IMR-90 (cell line): ENCODE measurements around the gene IFT43. TPM values are rescaled to one million over a fixed set of nuclear protein-coding genes. Genes with fewer than 3 reads are reported as not detected.

Experiments
- ATAC-seq: fragments of 200-7000 bp; cut with Tn5 transposase; 2 replicates; pipeline ENCODE4 v1.9.1; 2020; ENCODE audit warnings: low read depth, mild to moderate bottlenecking, moderate library complexity
- BruUV-seq: library from RNA; stranded (reverse); fragments of 400-500 nt; replicated peaks from 2 replicates; lab custom pipeline; 2021; lab: Mats Ljungman, UMichigan
- CTCF ChIA-PET: fragments of 300-600 bp; formaldehyde crosslinking; extraction: SDS; loops from one replicate; lab custom pipeline; 2021; ENCODE audit warnings: antibody characterized with exemption; lab: Yijun Ruan, JAX
- POLR2A ChIA-PET: fragments of 300-600 bp; sonication (Branson Sonifier 250); formaldehyde crosslinking; loops from one replicate; lab custom pipeline; 2022; ENCODE audit warnings: antibody characterized with exemption; ENCODE audit not compliant: unreplicated experiment; lab: Charles Lee
- DNase-seq: peaks from one replicate; pipeline ENCODE4 v3.0.0; 2013
- H2AFZ ChIP-seq: replicated peaks from 2 replicates; pipeline ENCODE3; 2013; ENCODE audit warnings: low read length, mild to moderate bottlenecking; ENCODE audit not compliant: poor library complexity
- H2AK5ac ChIP-seq: 2 replicates; pipeline ENCODE4 v1.6.1; 2013; ENCODE audit warnings: low read depth, low read length, inconsistent platforms
- H2AK9ac ChIP-seq: replicated peaks from 2 replicates; pipeline ENCODE3; 2013; ENCODE audit warnings: mild to moderate bottlenecking, low read depth, low read length, moderate library complexity; ENCODE audit not compliant: poor library complexity
- H2BK120ac ChIP-seq: 2 replicates; pipeline ENCODE4 v1.6.1; 2013; ENCODE audit warnings: low read depth, low read length, inconsistent platforms
- H2BK15ac ChIP-seq: 3 replicates; pipeline ENCODE4 v1.6.1; 2013; ENCODE audit warnings: low read depth, low read length, inconsistent platforms
- H2BK20ac ChIP-seq: 2 replicates; pipeline ENCODE4 v1.6.1; 2013; ENCODE audit warnings: low read depth, mild to moderate bottlenecking, inconsistent platforms, low read length, moderate library complexity
- H2BK5ac ChIP-seq: 2 replicates; pipeline ENCODE4 v1.6.1; 2013; ENCODE audit warnings: mild to moderate bottlenecking, low read depth, low read length, inconsistent platforms; ENCODE audit not compliant: poor library complexity, severe bottlenecking
- H3K14ac ChIP-seq: replicated peaks from 2 replicates; pipeline ENCODE4 v1.6.1; 2013; ENCODE audit warnings: low read depth, low read length, inconsistent platforms
- H3K18ac ChIP-seq: 2 replicates; pipeline ENCODE4 v1.6.1; 2013; ENCODE audit warnings: low read depth, low read length, control low read depth
- H3K23ac ChIP-seq: 2 replicates; pipeline ENCODE4 v1.6.1; 2013; ENCODE audit warnings: low read depth, low read length, inconsistent platforms
- H3K27ac ChIP-seq: 2 replicates; pipeline ENCODE4 v1.5.1; 2013; ENCODE audit warnings: mild to moderate bottlenecking, control low read depth, low read length; ENCODE audit not compliant: insufficient read depth
- H3K27me3 ChIP-seq: 2 replicates; pipeline ENCODE4 v1.6.1; 2013; ENCODE audit warnings: low read length; ENCODE audit not compliant: control insufficient read depth, insufficient read depth
- H3K36me3 ChIP-seq: 2 replicates; pipeline ENCODE4 v1.6.1; 2013; ENCODE audit warnings: low read length, mixed read lengths; ENCODE audit not compliant: control insufficient read depth, insufficient read depth
- H3K4ac ChIP-seq: 2 replicates; pipeline ENCODE4 v1.6.1; 2013; ENCODE audit warnings: low read depth, low read length, inconsistent platforms
- H3K4me1 ChIP-seq: 2 replicates; pipeline ENCODE4 v1.6.1; 2013; ENCODE audit warnings: low read length, mixed read lengths; ENCODE audit not compliant: control insufficient read depth, insufficient read depth
- H3K4me2 ChIP-seq: 2 replicates; pipeline ENCODE4 v1.6.1; 2013; ENCODE audit warnings: low read depth, mild to moderate bottlenecking, control low read depth, low read length, moderate library complexity
- H3K4me3 ChIP-seq: 2 replicates; pipeline ENCODE4 v1.5.1; 2013; ENCODE audit warnings: low read depth, mild to moderate bottlenecking, control low read depth, low read length, moderate library complexity; ENCODE audit not compliant: insufficient read depth
- H3K56ac ChIP-seq: 2 replicates; pipeline ENCODE4 v1.6.1; 2013; ENCODE audit warnings: low read length, inconsistent platforms; ENCODE audit not compliant: insufficient read depth; ENCODE audit errors: extremely low read depth
- H3K79me1 ChIP-seq, 2 experiments: 2 replicates each; pipeline ENCODE4 v1.6.1; 2013; ENCODE audit warnings: low read length in 2 of 2, inconsistent platforms in 1 of 2, low read depth in 1 of 2
- H3K9ac ChIP-seq: 2 replicates; pipeline ENCODE4 v1.6.1; 2013; ENCODE audit warnings: low read depth, low read length, control low read depth
- H3K9me1 ChIP-seq: 2 replicates; pipeline ENCODE4 v1.6.1; 2013; ENCODE audit warnings: low read length, inconsistent platforms; ENCODE audit not compliant: insufficient read depth
- H3K9me3 ChIP-seq: 2 replicates; pipeline ENCODE4 v1.6.1; 2013; ENCODE audit warnings: low read length; ENCODE audit not compliant: control insufficient read depth, insufficient read depth
- H4K20me1 ChIP-seq: 2 replicates; pipeline ENCODE4 v1.6.1; 2013; ENCODE audit warnings: low read length, inconsistent platforms; ENCODE audit not compliant: insufficient read depth
- H4K5ac ChIP-seq: 2 replicates; pipeline ENCODE4 v1.6.1; 2013; ENCODE audit warnings: mild to moderate bottlenecking, low read depth, low read length, control low read depth
- H4K8ac ChIP-seq, 2 experiments: 2 replicates each; pipeline ENCODE4 v1.6.1; 2013; ENCODE audit warnings: low read depth in 2 of 2, low read length in 2 of 2, control low read depth in 1 of 2, inconsistent platforms in 1 of 2
- H4K91ac ChIP-seq: 2 replicates; pipeline ENCODE4 v1.6.1; 2013; ENCODE audit warnings: low read depth, low read length, inconsistent platforms; ENCODE audit not compliant: insufficient read depth
- BHLHE40 ChIP-seq: fragments of 150-350 bp; IDR thresholded peaks from 2 replicates; pipeline ENCODE4 v1.6.1; 2016; ENCODE audit warnings: mild to moderate bottlenecking, low read depth, low read length
- CEBPB ChIP-seq: IDR thresholded peaks from 2 replicates; pipeline ENCODE4 v1.6.1; 2012; ENCODE audit warnings: low read depth, low read length, improper control_type of control experiment
- CHD1 ChIP-seq: IDR thresholded peaks from 2 replicates; pipeline ENCODE4 v1.6.1; 2012; ENCODE audit warnings: low read depth, low read length, improper control_type of control experiment
- FOS ChIP-seq: fragments of 150-350 bp; IDR thresholded peaks from 2 replicates; pipeline ENCODE4 v1.6.1; 2016; ENCODE audit warnings: low read depth, low read length
- MAFK ChIP-seq: IDR thresholded peaks from 2 replicates; pipeline ENCODE4 v1.6.1; 2012; ENCODE audit warnings: low read depth, low read length, improper control_type of control experiment
- MAZ ChIP-seq: IDR thresholded peaks from 2 replicates; pipeline ENCODE4 v1.6.1; 2012; ENCODE audit warnings: low read depth, mild to moderate bottlenecking, low read length, improper control_type of control experiment, moderate library complexity, borderline replicate concordance
- MXI1 ChIP-seq: IDR thresholded peaks from 2 replicates; pipeline ENCODE4 v1.6.1; 2012; ENCODE audit warnings: low read depth, mild to moderate bottlenecking, low read length, moderate library complexity, borderline replicate concordance
- NFE2L2 ChIP-seq: fragments of 150-350 bp; IDR thresholded peaks from 2 replicates; pipeline ENCODE4 v1.6.1; 2016; ENCODE audit warnings: low read depth, mild to moderate bottlenecking, low read length
- POLR2A ChIP-seq: IDR thresholded peaks from 2 replicates; pipeline ENCODE4 v1.6.1; 2012; ENCODE audit warnings: mild to moderate bottlenecking, low read depth, low read length
- RAD21 ChIP-seq: IDR thresholded peaks from 2 replicates; pipeline ENCODE4 v1.6.1; 2012; ENCODE audit warnings: low read length, improper control_type of control experiment
- RCOR1 ChIP-seq: IDR thresholded peaks from 2 replicates; pipeline ENCODE4 v1.6.1; 2012; ENCODE audit warnings: mild to moderate bottlenecking, low read length, improper control_type of control experiment; ENCODE audit not compliant: insufficient replicate concordance
- RFX5 ChIP-seq: IDR thresholded peaks from 2 replicates; pipeline ENCODE4 v1.8.0; 2012; ENCODE audit warnings: low read depth, mild to moderate bottlenecking, low read length, moderate library complexity
- SMC3 ChIP-seq: fragments of 150-350 bp; IDR thresholded peaks from 2 replicates; pipeline ENCODE4 v1.6.1; 2016; ENCODE audit warnings: low read depth, mild to moderate bottlenecking, antibody characterized with exemption, low read length, moderate library complexity
- WGBS, 2 experiments: methylation state at CpG; one replicate each; pipeline versions ENCODE4 v1.1.5 to v1.1.7; 2013; ENCODE audit warnings: missing lambda C conversion rate in 2 of 2; ENCODE audit not compliant: insufficient read length in 1 of 2; ENCODE audit errors: extremely low coverage in 2 of 2; 5-methylcytosine and 5-hydroxymethylcytosine counted together
- dilution Hi-C: fragments of 300-500 bp; cut with HindIII; formaldehyde crosslinking; loops from one replicate; pipeline ENCODE4 v1.14.3; 2018; ENCODE audit warnings: low sequenced_read_pairs; ENCODE audit not compliant: unreplicated experiment
- in situ Hi-C: fragments of 300-500 bp; cut with MboI; formaldehyde crosslinking; loops from 3 replicates; pipeline ENCODE4 v1.14.3; 2019; ENCODE audit warnings: low sequenced_read_pairs, inconsistent platforms, mixed read lengths
- intact Hi-C: fragments of 100-400 bp; cut with micrococcal nuclease; formaldehyde crosslinking; loops from 2 replicates; pipeline ENCODE4 v1.10.0; 2022
- polyA plus RNA-seq, 3 experiments: library from polyadenylated mRNA; depleted of rRNA; stranded (reverse); fragments of >200 nt; gene quantifications; 2 replicates each; pipeline ENCODE4 v1.2.3, GENCODE V29; 2012; ENCODE audit warnings: low replicate concordance in 1 of 3
- total RNA-seq: library from RNA; depleted of rRNA; stranded (reverse); fragments of >200 nt; gene quantifications from 2 replicates; pipeline ENCODE4 v1.2.3, GENCODE V29; 2012
- TF ChIP-seq, protein P1 (sequence below): fragments of 150-350 bp; IDR thresholded peaks from 2 replicates; pipeline ENCODE4 v1.6.1; 2016; ENCODE audit warnings: low read depth, mild to moderate bottlenecking, low read length, moderate library complexity, borderline replicate concordance
- TF ChIP-seq, protein P2 (sequence below): conservative IDR thresholded peaks from 2 replicates; pipeline ENCODE4 v1.5.1; 2012; ENCODE audit warnings: mild to moderate bottlenecking, low read depth, low read length, improper control_type of control experiment
- TF ChIP-seq, protein P3 (sequence below): fragments of 150-350 bp; IDR thresholded peaks from 2 replicates; pipeline ENCODE4 v1.6.1; 2017; ENCODE audit warnings: mild to moderate bottlenecking, antibody characterized with exemption, low read length, low read depth

Gene IFT43
- total and polyA plus RNA-seq, 2 of the 4 experiments (the other 2 are of a cell fraction) = 41.4 to 43.2 TPM

DNA sequence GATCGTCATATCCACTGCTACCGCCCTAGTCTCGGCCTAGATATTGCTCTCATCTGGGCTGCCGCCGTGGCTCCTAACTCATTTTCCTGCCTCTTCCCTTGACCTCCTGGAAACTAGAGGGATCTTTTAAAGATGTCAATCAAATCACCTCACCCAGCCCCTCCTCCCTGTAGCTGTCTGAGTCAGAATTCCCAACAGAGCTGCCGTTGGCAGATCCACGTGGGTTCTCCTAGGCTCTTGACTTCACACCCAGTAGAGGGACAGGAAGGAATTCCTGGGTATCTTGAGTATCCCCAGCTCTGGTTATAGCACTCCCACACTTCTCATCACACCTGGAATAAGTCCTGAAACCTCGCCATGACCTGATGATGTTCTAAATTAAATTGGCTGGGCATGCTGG lies 15.7 kb upstream of the IFT43 start:
- no peak overlapping the region for H3K18ac ChIP-seq
- H2BK15ac ChIP-seq = no peak overlapping the region
- no peaks in the 10 kb centered on the region for H3K79me1 ChIP-seq
- no peak overlapping the region for H2AK9ac ChIP-seq
- H2BK5ac ChIP-seq = no peak overlapping the region
- intact Hi-C loops = no loop called here
- H2AFZ ChIP-seq = no peak overlapping the region
- no peak overlapping the region for H2AK5ac ChIP-seq
- H3K36me3 ChIP-seq = 0 out of 2 replicates have a peak, but pooled peaks cover 2% of the 10 kb centered on the region
- ChIA-PET CTCF (no interaction called here), POLR2A (no interaction called here)
- no peak overlapping the region for H3K9ac ChIP-seq
- BruUV-seq = no TSS peak
- DNase-seq = no peak
- H3K4me1 ChIP-seq = no peaks in the 10 kb centered on the region
- no peak overlapping the region for H3K23ac ChIP-seq
- no peaks in the 10 kb centered on the region for H3K9me3 ChIP-seq
- no peaks in the 10 kb centered on the region for H3K9me1 ChIP-seq
- 93% methylated on average over 3 of the region's 8 CpGs; no CpG with 5 or more reads in 1 of the 2 experiments for WGBS, 2 experiments
- no peaks in the 10 kb centered on the region for H4K20me1 ChIP-seq
- no peak overlapping the region for H3K4me3 ChIP-seq
- H3K27me3 ChIP-seq = no peaks in the 10 kb centered on the region
- H4K5ac ChIP-seq = no peak overlapping the region
- H3K4ac ChIP-seq = no peak overlapping the region
- H4K8ac ChIP-seq = no peak overlapping the region
- H3K27ac ChIP-seq = no peak overlapping the region
- no peak for ATAC-seq
- no peak overlapping the region for H3K14ac ChIP-seq
- no peak overlapping the region for H3K56ac ChIP-seq
- no peak overlapping the region for H3K4me2 ChIP-seq
- no peak overlapping the region for H2BK120ac ChIP-seq
- no peak overlapping the region for H4K91ac ChIP-seq
- TF ChIP-seq MXI1 = no peak
- no peak for TF ChIP-seq NFE2L2
- TF ChIP-seq RAD21 = no peak
- TF ChIP-seq CEBPB = no peak
- no peak for TF ChIP-seq MAZ
- TF ChIP-seq RCOR1 = no peak
- no peak for TF ChIP-seq SMC3
- TF ChIP-seq MAFK = no peak
- TF ChIP-seq CHD1 = no peak
- TF ChIP-seq, protein P1, sequence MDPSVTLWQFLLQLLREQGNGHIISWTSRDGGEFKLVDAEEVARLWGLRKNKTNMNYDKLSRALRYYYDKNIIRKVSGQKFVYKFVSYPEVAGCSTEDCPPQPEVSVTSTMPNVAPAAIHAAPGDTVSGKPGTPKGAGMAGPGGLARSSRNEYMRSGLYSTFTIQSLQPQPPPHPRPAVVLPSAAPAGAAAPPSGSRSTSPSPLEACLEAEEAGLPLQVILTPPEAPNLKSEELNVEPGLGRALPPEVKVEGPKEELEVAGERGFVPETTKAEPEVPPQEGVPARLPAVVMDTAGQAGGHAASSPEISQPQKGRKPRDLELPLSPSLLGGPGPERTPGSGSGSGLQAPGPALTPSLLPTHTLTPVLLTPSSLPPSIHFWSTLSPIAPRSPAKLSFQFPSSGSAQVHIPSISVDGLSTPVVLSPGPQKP = no peak
- TF ChIP-seq RFX5 = no peak
- no peak for TF ChIP-seq FOS
- no peak for TF ChIP-seq POLR2A
- TF ChIP-seq, protein P2, sequence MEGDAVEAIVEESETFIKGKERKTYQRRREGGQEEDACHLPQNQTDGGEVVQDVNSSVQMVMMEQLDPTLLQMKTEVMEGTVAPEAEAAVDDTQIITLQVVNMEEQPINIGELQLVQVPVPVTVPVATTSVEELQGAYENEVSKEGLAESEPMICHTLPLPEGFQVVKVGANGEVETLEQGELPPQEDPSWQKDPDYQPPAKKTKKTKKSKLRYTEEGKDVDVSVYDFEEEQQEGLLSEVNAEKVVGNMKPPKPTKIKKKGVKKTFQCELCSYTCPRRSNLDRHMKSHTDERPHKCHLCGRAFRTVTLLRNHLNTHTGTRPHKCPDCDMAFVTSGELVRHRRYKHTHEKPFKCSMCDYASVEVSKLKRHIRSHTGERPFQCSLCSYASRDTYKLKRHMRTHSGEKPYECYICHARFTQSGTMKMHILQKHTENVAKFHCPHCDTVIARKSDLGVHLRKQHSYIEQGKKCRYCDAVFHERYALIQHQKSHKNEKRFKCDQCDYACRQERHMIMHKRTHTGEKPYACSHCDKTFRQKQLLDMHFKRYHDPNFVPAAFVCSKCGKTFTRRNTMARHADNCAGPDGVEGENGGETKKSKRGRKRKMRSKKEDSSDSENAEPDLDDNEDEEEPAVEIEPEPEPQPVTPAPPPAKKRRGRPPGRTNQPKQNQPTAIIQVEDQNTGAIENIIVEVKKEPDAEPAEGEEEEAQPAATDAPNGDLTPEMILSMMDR = no peak
- TF ChIP-seq BHLHE40 = no peak
- TF ChIP-seq, protein P3, sequence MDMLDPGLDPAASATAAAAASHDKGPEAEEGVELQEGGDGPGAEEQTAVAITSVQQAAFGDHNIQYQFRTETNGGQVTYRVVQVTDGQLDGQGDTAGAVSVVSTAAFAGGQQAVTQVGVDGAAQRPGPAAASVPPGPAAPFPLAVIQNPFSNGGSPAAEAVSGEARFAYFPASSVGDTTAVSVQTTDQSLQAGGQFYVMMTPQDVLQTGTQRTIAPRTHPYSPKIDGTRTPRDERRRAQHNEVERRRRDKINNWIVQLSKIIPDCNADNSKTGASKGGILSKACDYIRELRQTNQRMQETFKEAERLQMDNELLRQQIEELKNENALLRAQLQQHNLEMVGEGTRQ = no peak
- dilution Hi-C loops = no loop called here
- no peak overlapping the region for H2BK20ac ChIP-seq
- in situ Hi-C loops = no loop called here
